GM23338 (cell line): ENCODE data around the gene BARX2. TPM values are rescaled to one million over a fixed set of nuclear protein-coding genes. Genes with fewer than 3 reads are reported as not detected.

Experiments used
- ATAC-seq: fragments of 200-7000 bp; cut with Tn5 transposase; 3 replicates; pipeline ENCODE4 v1.9.1; 2020
- DNase-seq: peaks from one replicate; pipeline ENCODE4 v3.0.0-alpha.2; 2015; ENCODE audit warnings: low spot score
- H2AFZ ChIP-seq: fragments of 200-600 bp; sonication (generic); 2 replicates; pipeline ENCODE4 v1.8.0; 2016; ENCODE audit warnings: antibody characterized with exemption, mild to moderate bottlenecking, moderate library complexity
- H3F3A ChIP-seq: fragments of 200-600 bp; sonication (generic); replicated peaks from 2 replicates; pipeline ENCODE4 v1.8.0; 2017; ENCODE audit warnings: antibody characterized with exemption, mixed run types, low read depth
- H3K27ac ChIP-seq: fragments of 200-600 bp; sonication (generic); 2 replicates; pipeline ENCODE4 v1.6.1; 2016; ENCODE audit warnings: low read depth
- H3K27me3 ChIP-seq: fragments of 200-600 bp; sonication (generic); 2 replicates; pipeline ENCODE4 v1.8.0; 2016; ENCODE audit warnings: mild to moderate bottlenecking, mixed run types, moderate library complexity; ENCODE audit not compliant: insufficient read depth
- H3K36me3 ChIP-seq: fragments of 200-600 bp; sonication (generic); 2 replicates; pipeline ENCODE4 v1.8.0; 2016; ENCODE audit warnings: mild to moderate bottlenecking; ENCODE audit not compliant: insufficient read depth
- H3K4me1 ChIP-seq: fragments of 200-600 bp; sonication (generic); 2 replicates; pipeline ENCODE4 v1.8.0; 2016; ENCODE audit warnings: mild to moderate bottlenecking, moderate library complexity; ENCODE audit not compliant: insufficient read depth
- H3K4me2 ChIP-seq: fragments of 200-600 bp; sonication (generic); 2 replicates; pipeline ENCODE4 v1.7.1; 2017; ENCODE audit warnings: mixed run types
- H3K4me3 ChIP-seq: fragments of 200-600 bp; sonication (generic); 2 replicates; pipeline ENCODE4 v1.6.1; 2016; ENCODE audit warnings: mixed run types
- H3K79me2 ChIP-seq: fragments of 200-600 bp; sonication (generic); replicated peaks from 2 replicates; pipeline ENCODE4 v1.8.0; 2017; ENCODE audit warnings: mild to moderate bottlenecking; ENCODE audit not compliant: insufficient read depth
- H3K9me2 ChIP-seq: fragments of 200-600 bp; sonication (generic); 2 replicates; pipeline ENCODE4 v1.8.0; 2017; ENCODE audit not compliant: insufficient read depth
- H4K20me1 ChIP-seq: fragments of 200-600 bp; sonication (generic); replicated peaks from 2 replicates; pipeline ENCODE4 v1.8.0; 2017; ENCODE audit warnings: mild to moderate bottlenecking; ENCODE audit not compliant: insufficient read depth
- H3K27ac Mint-ChIP-seq: 2 replicates; pipeline ENCODE4 v1.8.0; 2020; ENCODE audit warnings: inconsistent platforms, mild to moderate bottlenecking, moderate library complexity, mixed read lengths
- H3K27me3 Mint-ChIP-seq: 3 replicates; pipeline ENCODE4 v1.8.0; 2022; ENCODE audit warnings: low read depth, mild to moderate bottlenecking, moderate library complexity, mixed read lengths, inconsistent platforms; ENCODE audit not compliant: insufficient read depth, poor library complexity
- H3K36me3 Mint-ChIP-seq: 3 replicates; pipeline ENCODE4 v1.8.0; 2021; ENCODE audit warnings: low read depth, mild to moderate bottlenecking, inconsistent platforms, moderate library complexity, mixed read lengths
- H3K4me1 Mint-ChIP-seq: 3 replicates; pipeline ENCODE4 v1.8.0; 2020; ENCODE audit warnings: mild to moderate bottlenecking, inconsistent platforms, mixed read lengths
- H3K4me3 Mint-ChIP-seq: 3 replicates; pipeline ENCODE4 v1.8.0; 2021; ENCODE audit warnings: moderate library complexity, mild to moderate bottlenecking, inconsistent platforms, mixed read lengths
- H3K9me3 Mint-ChIP-seq: 3 replicates; pipeline ENCODE4 v1.8.0; 2020; ENCODE audit warnings: moderate library complexity, mild to moderate bottlenecking, inconsistent platforms, mixed read lengths
- EZH2 ChIP-seq: fragments of 200-600 bp; sonication (generic); IDR thresholded peaks from one replicate; pipeline ENCODE4 v1.8.0; 2017; ENCODE audit warnings: antibody characterized with exemption, mild to moderate bottlenecking, low read depth; ENCODE audit not compliant: unreplicated experiment
- JUNB ChIP-seq: IDR thresholded peaks from one replicate; pipeline ENCODE4 v1.6.1; 2016; ENCODE audit warnings: antibody characterized with exemption; ENCODE audit not compliant: unreplicated experiment
- NANOG ChIP-seq: IDR thresholded peaks from 2 replicates; pipeline ENCODE4 v1.6.1; 2016; ENCODE audit warnings: antibody characterized with exemption, borderline replicate concordance
- STAT1 ChIP-seq: IDR thresholded peaks from one replicate; pipeline ENCODE4 v1.6.1; 2016; ENCODE audit warnings: antibody characterized with exemption; ENCODE audit not compliant: unreplicated experiment
- ZNF114 ChIP-seq: fragments of 250-450 bp; sonication (Bioruptor Pico); IDR thresholded peaks from 2 replicates; pipeline ENCODE4 v1.5.0; 2020; ENCODE audit warnings: mild to moderate bottlenecking, moderate library complexity
- polyA plus RNA-seq: library from polyadenylated mRNA; unstranded; fragments of >200 nt; fragmentation: Nextera tagmentation; extraction: Ambion mirVana; gene quantifications from 2 replicates; pipeline ENCODE4 v1.2.1, GENCODE V29; 2016
- total RNA-seq: library from RNA; depleted of rRNA; stranded (reverse); fragments of >200 nt; shearing (Covaris generic); gene quantifications from 2 replicates; pipeline ENCODE4 v1.2.3, GENCODE V29; 2014
- TF ChIP-seq, protein P1 (sequence below), 2 experiments: fragments of 200-600 bp in 1 of 2; sonication (generic) in 1 of 2; conservative IDR thresholded peaks; 2 replicates each; pipeline versions ENCODE4 v1.5.1 to v1.6.1; 2016 to 2017; ENCODE audit warnings: antibody characterized with exemption in 2 of 2, low read depth in 2 of 2, mild to moderate bottlenecking in 2 of 2, moderate library complexity in 1 of 2
- TF ChIP-seq, protein P2 (sequence below): fragments of 250-450 bp; sonication (Bioruptor Pico); IDR thresholded peaks from 2 replicates; pipeline ENCODE4 v1.5.0; 2020; ENCODE audit warnings: mild to moderate bottlenecking, moderate library complexity

Gene BARX2
- total and polyA plus RNA-seq, 2 experiments from 2014 or later: not detected

DNA sequence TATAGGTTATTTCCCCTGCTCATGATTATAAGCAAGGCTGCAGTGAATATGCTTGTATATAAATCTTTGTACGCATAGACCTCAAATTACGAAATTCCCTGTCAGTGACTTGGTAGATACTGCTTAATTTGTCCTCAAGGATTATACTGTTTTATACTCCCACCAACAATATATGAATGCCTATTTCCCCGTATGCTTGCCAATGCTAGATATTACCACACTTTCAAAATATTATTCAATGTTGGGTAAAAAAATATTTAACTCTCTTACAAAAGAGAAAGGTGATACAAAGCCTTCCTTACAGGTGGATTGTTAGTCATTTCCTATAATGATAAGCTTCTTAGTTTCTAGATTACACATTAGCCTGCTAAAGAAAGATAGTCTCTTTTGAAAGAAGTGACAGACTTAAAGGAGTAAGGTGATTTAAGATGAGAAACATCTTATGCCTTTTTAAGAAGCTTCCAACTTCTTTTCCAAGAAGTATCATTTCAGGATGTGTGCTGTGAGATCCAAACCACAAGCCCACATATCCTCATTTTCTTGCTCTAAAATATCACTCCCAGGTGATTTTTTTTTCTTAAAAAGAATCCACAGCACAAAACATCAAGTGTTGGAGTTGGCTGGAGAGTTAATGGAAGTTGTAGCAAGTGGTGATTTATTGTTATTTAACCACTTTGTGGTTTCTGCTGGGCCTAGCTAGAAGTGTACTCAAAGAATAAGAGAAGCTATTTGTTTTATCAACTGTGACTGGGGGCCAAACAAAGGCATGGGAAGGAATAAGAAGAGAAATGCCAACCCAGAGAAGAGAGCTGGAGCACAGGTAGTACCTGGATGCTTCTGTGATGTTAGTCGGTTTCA is 59.2 kb downstream of the BARX2 start:
- H3K27me3 ChIP-seq: no peaks in the 10 kb centered on the region
- Mint-ChIP-seq H3K4me3 (no peak overlapping the region), H3K27me3 (peaks cover 6% of the 10 kb centered on the region), H3K4me1 (no peaks in the 10 kb centered on the region), H3K36me3 (peaks cover 17% of the 10 kb centered on the region; the same call in 2 of the 3 replicates), H3K9me3 (peaks cover 23% of the 10 kb centered on the region), H3K27ac (no peak overlapping the region)
- H3K4me1 ChIP-seq: no peaks in the 10 kb centered on the region
- no peak for ATAC-seq
- H3K9me2 ChIP-seq: peaks cover 4% of the 10 kb centered on the region; the same call in 1 of the 2 replicates
- H3K27ac ChIP-seq: no peak overlapping the region
- H3K4me2 ChIP-seq: no peak overlapping the region
- no peaks in the 10 kb centered on the region for H3K79me2 ChIP-seq
- TF ChIP-seq ZNF114 (CRISPR knock-in tag): no peak
- TF ChIP-seq JUNB: no peak
- no peak for TF ChIP-seq STAT1
- H2AFZ ChIP-seq: 0 out of 2 replicates have a peak overlapping the region, but pooled peaks have one; percentile 28
- DNase-seq: no peak
- H3K4me3 ChIP-seq: no peak overlapping the region
- H3K36me3 ChIP-seq: no peaks in the 10 kb centered on the region; the same call in 1 of the 2 replicates
- H3F3A ChIP-seq: no peaks in the 10 kb centered on the region
- H4K20me1 ChIP-seq: no peaks in the 10 kb centered on the region

DNA sequence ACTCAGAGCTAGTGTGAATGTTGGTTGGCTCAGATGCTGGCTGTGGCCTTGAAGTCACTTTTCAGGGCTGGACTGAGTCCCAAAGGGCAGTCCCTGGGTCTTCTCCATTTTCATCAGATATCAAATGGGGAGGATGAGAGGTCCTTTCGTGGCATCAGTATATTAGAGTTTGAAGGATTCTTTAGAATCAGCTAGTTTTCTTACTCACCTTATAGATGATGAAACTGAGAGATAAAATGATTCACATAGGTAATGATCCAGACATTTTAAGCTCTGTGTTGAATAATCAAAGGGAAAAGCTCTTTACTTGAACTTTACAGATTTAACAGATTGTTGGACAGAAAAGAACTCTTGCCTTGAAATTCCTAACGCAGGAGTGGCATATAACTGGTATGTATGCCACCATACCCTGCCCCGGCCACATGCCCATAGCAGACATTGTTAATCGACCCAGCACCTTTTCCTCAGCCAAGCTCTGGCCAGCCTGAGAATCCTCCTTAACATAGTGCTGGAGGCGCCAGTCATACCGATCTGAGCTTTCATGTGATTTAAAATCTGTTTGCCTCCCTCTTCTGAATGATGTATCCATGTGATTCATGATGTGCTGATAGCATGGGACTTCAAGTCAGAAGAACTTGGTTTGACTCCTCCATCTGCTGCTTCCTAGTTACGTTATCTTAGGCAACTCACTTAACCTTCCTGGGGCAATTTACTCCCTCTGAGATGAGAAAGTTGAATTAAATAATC is 60.0 kb downstream of the BARX2 start:
- ATAC-seq: no peak
- H3K79me2 ChIP-seq: no peaks in the 10 kb centered on the region
- H3K4me3 ChIP-seq: no peak overlapping the region
- H2AFZ ChIP-seq: no peak overlapping the region
- no peak overlapping the region for H3K27ac Mint-ChIP-seq
- no peaks in the 10 kb centered on the region for H3K4me1 ChIP-seq
- H3K27ac ChIP-seq: no peak overlapping the region
- H3K9me3 Mint-ChIP-seq: peaks cover 21% of the 10 kb centered on the region
- no peaks in the 10 kb centered on the region; the same call in 1 of the 2 replicates for H3K36me3 ChIP-seq
- H3K4me1 Mint-ChIP-seq: peaks cover 8% of the 10 kb centered on the region; the same call in 1 of the 3 replicates
- peaks cover 6% of the 10 kb centered on the region for H3K27me3 Mint-ChIP-seq
- H3K36me3 Mint-ChIP-seq: peaks cover 15% of the 10 kb centered on the region; the same call in 2 of the 3 replicates
- no peak for DNase-seq
- H3K27me3 ChIP-seq: no peaks in the 10 kb centered on the region
- H3K4me3 Mint-ChIP-seq: no peak overlapping the region
- no peaks in the 10 kb centered on the region for H4K20me1 ChIP-seq
- no peak overlapping the region for H3K4me2 ChIP-seq
- peaks cover 4% of the 10 kb centered on the region; the same call in 1 of the 2 replicates for H3K9me2 ChIP-seq
- no peaks in the 10 kb centered on the region for H3F3A ChIP-seq
- TF ChIP-seq, protein P1, sequence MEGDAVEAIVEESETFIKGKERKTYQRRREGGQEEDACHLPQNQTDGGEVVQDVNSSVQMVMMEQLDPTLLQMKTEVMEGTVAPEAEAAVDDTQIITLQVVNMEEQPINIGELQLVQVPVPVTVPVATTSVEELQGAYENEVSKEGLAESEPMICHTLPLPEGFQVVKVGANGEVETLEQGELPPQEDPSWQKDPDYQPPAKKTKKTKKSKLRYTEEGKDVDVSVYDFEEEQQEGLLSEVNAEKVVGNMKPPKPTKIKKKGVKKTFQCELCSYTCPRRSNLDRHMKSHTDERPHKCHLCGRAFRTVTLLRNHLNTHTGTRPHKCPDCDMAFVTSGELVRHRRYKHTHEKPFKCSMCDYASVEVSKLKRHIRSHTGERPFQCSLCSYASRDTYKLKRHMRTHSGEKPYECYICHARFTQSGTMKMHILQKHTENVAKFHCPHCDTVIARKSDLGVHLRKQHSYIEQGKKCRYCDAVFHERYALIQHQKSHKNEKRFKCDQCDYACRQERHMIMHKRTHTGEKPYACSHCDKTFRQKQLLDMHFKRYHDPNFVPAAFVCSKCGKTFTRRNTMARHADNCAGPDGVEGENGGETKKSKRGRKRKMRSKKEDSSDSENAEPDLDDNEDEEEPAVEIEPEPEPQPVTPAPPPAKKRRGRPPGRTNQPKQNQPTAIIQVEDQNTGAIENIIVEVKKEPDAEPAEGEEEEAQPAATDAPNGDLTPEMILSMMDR (conservative IDR thresholded peaks at IDR 0.05; ENCODE audit: low read depth in 2 of 2): no peak
- TF ChIP-seq STAT1 (no peak), EZH2 (no peak), NANOG (no peak)
- TF ChIP-seq, protein P2, sequence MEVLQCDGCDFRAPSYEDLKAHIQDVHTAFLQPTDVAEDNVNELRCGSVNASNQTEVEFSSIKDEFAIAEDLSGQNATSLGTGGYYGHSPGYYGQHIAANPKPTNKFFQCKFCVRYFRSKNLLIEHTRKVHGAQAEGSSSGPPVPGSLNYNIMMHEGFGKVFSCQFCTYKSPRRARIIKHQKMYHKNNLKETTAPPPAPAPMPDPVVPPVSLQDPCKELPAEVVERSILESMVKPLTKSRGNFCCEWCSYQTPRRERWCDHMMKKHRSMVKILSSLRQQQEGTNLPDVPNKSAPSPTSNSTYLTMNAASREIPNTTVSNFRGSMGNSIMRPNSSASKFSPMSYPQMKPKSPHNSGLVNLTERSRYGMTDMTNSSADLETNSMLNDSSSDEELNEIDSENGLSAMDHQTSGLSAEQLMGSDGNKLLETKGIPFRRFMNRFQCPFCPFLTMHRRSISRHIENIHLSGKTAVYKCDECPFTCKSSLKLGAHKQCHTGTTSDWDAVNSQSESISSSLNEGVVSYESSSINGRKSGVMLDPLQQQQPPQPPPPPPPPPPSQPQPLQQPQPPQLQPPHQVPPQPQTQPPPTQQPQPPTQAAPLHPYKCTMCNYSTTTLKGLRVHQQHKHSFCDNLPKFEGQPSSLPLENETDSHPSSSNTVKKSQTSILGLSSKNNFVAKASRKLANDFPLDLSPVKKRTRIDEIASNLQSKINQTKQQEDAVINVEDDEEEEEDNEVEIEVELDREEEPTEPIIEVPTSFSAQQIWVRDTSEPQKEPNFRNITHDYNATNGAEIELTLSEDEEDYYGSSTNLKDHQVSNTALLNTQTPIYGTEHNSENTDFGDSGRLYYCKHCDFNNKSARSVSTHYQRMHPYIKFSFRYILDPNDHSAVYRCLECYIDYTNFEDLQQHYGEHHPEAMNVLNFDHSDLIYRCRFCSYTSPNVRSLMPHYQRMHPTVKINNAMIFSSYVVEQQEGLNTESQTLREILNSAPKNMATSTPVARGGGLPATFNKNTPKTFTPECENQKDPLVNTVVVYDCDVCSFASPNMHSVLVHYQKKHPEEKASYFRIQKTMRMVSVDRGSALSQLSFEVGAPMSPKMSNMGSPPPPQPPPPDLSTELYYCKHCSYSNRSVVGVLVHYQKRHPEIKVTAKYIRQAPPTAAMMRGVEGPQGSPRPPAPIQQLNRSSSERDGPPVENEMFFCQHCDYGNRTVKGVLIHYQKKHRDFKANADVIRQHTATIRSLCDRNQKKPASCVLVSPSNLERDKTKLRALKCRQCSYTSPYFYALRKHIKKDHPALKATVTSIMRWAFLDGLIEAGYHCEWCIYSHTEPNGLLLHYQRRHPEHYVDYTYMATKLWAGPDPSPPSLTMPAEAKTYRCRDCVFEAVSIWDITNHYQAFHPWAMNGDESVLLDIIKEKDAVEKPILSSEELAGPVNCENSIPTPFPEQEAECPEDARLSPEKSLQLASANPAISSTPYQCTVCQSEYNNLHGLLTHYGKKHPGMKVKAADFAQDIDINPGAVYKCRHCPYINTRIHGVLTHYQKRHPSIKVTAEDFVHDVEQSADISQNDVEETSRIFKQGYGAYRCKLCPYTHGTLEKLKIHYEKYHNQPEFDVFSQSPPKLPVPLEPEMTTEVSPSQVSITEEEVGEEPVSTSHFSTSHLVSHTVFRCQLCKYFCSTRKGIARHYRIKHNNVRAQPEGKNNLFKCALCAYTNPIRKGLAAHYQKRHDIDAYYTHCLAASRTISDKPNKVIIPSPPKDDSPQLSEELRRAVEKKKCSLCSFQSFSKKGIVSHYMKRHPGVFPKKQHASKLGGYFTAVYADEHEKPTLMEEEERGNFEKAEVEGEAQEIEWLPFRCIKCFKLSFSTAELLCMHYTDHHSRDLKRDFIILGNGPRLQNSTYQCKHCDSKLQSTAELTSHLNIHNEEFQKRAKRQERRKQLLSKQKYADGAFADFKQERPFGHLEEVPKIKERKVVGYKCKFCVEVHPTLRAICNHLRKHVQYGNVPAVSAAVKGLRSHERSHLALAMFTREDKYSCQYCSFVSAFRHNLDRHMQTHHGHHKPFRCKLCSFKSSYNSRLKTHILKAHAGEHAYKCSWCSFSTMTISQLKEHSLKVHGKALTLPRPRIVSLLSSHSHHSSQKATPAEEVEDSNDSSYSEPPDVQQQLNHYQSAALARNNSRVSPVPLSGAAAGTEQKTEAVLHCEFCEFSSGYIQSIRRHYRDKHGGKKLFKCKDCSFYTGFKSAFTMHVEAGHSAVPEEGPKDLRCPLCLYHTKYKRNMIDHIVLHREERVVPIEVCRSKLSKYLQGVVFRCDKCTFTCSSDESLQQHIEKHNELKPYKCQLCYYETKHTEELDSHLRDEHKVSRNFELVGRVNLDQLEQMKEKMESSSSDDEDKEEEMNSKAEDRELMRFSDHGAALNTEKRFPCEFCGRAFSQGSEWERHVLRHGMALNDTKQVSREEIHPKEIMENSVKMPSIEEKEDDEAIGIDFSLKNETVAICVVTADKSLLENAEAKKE (CRISPR knock-in tag): no peak
